ENCODE data around the gene GRPR. TPM values are rescaled to one million over a fixed set of nuclear protein-coding genes. Genes with fewer than 3 reads are reported as not detected.

Gene GRPR
- total RNA-seq, 5 donors from 2014 or later (not counting 1 experiment from before 2014, with no cell fraction given): 0.16 to 0.32 TPM; not detected in 3

- no CpG with 5 or more reads among the region's 1 CpG for WGBS (ENCODE audit: insufficient coverage)
Observed at GRCh38 chrX:16113978-16114565, 9.3 kb upstream of the GRPR start.

GRCh38 chrX:16114611-16115010, 8.8 kb upstream of the GRPR start:
- no peaks in the 10 kb centered on the region for H3K9me3 ChIP-seq
- ChIA-PET CTCF (interaction anchor here in 1 of 2 donors (0.6 kb wide), 1 partner anchor 11 kb away, joined by 3 read pairs; no protein-coding TSS in a partner anchor), POLR2A (no interaction called here)
- H3K36me3 ChIP-seq (ENCODE audit: control insufficient read depth in 2 of 2, extremely low read depth in 1 of 2, insufficient read depth in 1 of 2, low read length in 1 of 2): no peaks in the 10 kb centered on the region
- ATAC-seq (replicated peaks in 1 of 4) (no peak), DNase-seq (no peak)
- H3K36me3 Mint-ChIP-seq: no peaks in the 10 kb centered on the region
- H3K27me3 ChIP-seq (replicated peaks in 1 of 2; ENCODE audit: control insufficient read depth in 2 of 2, extremely low read depth in 1 of 2, insufficient read depth in 2 of 2, low read length in 1 of 2): no peaks in the 10 kb centered on the region
- no peak overlapping the region for H3K27ac ChIP-seq (ENCODE audit: low read length)
- WGBS (ENCODE audit: insufficient coverage): no CpG with 5 or more reads among the region's 4 CpGs
- H3K27me3 Mint-ChIP-seq: peaks cover 0 to 16% of the 10 kb centered on the region in 2 donors
- no peak overlapping the region for H3K4me3 Mint-ChIP-seq
- H3K9me3 Mint-ChIP-seq: no peaks in the 10 kb centered on the region
- peaks cover 0 to 5% (median 0%) of the 10 kb centered on the region in 3 donors for H3K4me1 Mint-ChIP-seq
- H3K4me3 ChIP-seq (ENCODE audit: control insufficient read depth in 1 of 2, extremely low read depth in 1 of 2, low read length in 1 of 2): no peak overlapping the region
- no peaks in the 10 kb centered on the region for H3K4me1 ChIP-seq (ENCODE audit: control insufficient read depth in 1 of 2, extremely low read depth in 1 of 2, insufficient read depth in 2 of 2, low read length in 2 of 2)
- no peak overlapping the region for H3K27ac Mint-ChIP-seq

More at GRCh38 chrX:16113978-16114565, 9.3 kb upstream of the GRPR start:
- H3K27me3 ChIP-seq (replicated peaks in 1 of 2; ENCODE audit: control insufficient read depth in 2 of 2, extremely low read depth in 1 of 2, insufficient read depth in 2 of 2, low read length in 1 of 2): no peaks in the 10 kb centered on the region
- ChIA-PET CTCF (interaction anchor here in 1 of 2 donors (0.6 kb wide), 1 partner anchor 11 kb away, joined by 3 read pairs; no protein-coding TSS in a partner anchor), POLR2A (no interaction called here)
- no peaks in the 10 kb centered on the region for H3K9me3 ChIP-seq
- no peak for ATAC-seq (replicated peaks in 1 of 4)
- Mint-ChIP-seq H3K27me3 (peaks cover 0 to 13% of the 10 kb centered on the region in 2 donors), H3K4me3 (no peak overlapping the region), H3K27ac (no peak overlapping the region), H3K9me3 (no peaks in the 10 kb centered on the region), H3K4me1 (peaks cover 0 to under 1% (median 0%) of the 10 kb centered on the region in 3 donors), H3K36me3 (no peaks in the 10 kb centered on the region)
- H3K27ac ChIP-seq (ENCODE audit: low read length): no peak overlapping the region
- no peaks in the 10 kb centered on the region for H3K36me3 ChIP-seq (ENCODE audit: control insufficient read depth in 2 of 2, extremely low read depth in 1 of 2, insufficient read depth in 1 of 2, low read length in 1 of 2)
- DNase-seq: no peak
- no peak overlapping the region for H3K4me3 ChIP-seq (ENCODE audit: control insufficient read depth in 1 of 2, extremely low read depth in 1 of 2, low read length in 1 of 2)
- no peaks in the 10 kb centered on the region for H3K4me1 ChIP-seq (ENCODE audit: control insufficient read depth in 1 of 2, extremely low read depth in 1 of 2, insufficient read depth in 2 of 2, low read length in 2 of 2)

- H3K27ac ChIP-seq (ENCODE audit: low read length): no peak overlapping the region
- no peak overlapping the region for H3K4me3 ChIP-seq (ENCODE audit: control insufficient read depth in 1 of 2, extremely low read depth in 1 of 2, low read length in 1 of 2)
- H3K27me3 Mint-ChIP-seq: peaks cover 2 to 13% of the 10 kb centered on the region in 2 donors
- H3K4me3 Mint-ChIP-seq: no peak overlapping the region
- DNase-seq (no peak), ATAC-seq (replicated peaks in 1 of 4) (no peak)
- H3K36me3 Mint-ChIP-seq: no peaks in the 10 kb centered on the region
- no peaks in the 10 kb centered on the region for H3K9me3 Mint-ChIP-seq
- H3K4me1 ChIP-seq (ENCODE audit: control insufficient read depth in 1 of 2, extremely low read depth in 1 of 2, insufficient read depth in 2 of 2, low read length in 2 of 2): no peaks in the 10 kb centered on the region
- ChIA-PET CTCF (no interaction called here), POLR2A (no interaction called here)
- H3K27ac Mint-ChIP-seq: no peak overlapping the region
- H3K4me1 Mint-ChIP-seq: peaks cover 5 to 16% (median 9%) of the 10 kb centered on the region in 3 donors
- WGBS (ENCODE audit: insufficient coverage): 10% methylated on average over 2 of the region's 5 CpGs
- peaks cover 0 to 6% of the 10 kb centered on the region in 2 experiments for H3K27me3 ChIP-seq (replicated peaks in 1 of 2; ENCODE audit: control insufficient read depth in 2 of 2, extremely low read depth in 1 of 2, insufficient read depth in 2 of 2, low read length in 1 of 2)
- no peaks in the 10 kb centered on the region for H3K9me3 ChIP-seq
- H3K36me3 ChIP-seq (ENCODE audit: control insufficient read depth in 2 of 2, extremely low read depth in 1 of 2, insufficient read depth in 1 of 2, low read length in 1 of 2): no peaks in the 10 kb centered on the region
Observed at GRCh38 chrX:16119353-16120220, 3.8 kb upstream of the GRPR start.

- H3K4me3 Mint-ChIP-seq: no peak overlapping the region
- no peaks in the 10 kb centered on the region for H3K4me1 ChIP-seq (ENCODE audit: control insufficient read depth in 1 of 2, extremely low read depth in 1 of 2, insufficient read depth in 2 of 2, low read length in 2 of 2)
- no peaks in the 10 kb centered on the region for H3K9me3 ChIP-seq
- ChIA-PET POLR2A (no interaction called here), CTCF (no interaction called here)
- WGBS (ENCODE audit: insufficient coverage): 87% methylated on average over 3 of the region's 3 CpGs
- H3K27me3 ChIP-seq (replicated peaks in 1 of 2; ENCODE audit: control insufficient read depth in 2 of 2, extremely low read depth in 1 of 2, insufficient read depth in 2 of 2, low read length in 1 of 2): peaks cover 0 to 6% of the 10 kb centered on the region in 2 experiments
- no peaks in the 10 kb centered on the region for H3K9me3 Mint-ChIP-seq
- no peaks in the 10 kb centered on the region for H3K36me3 ChIP-seq (ENCODE audit: control insufficient read depth in 2 of 2, extremely low read depth in 1 of 2, insufficient read depth in 1 of 2, low read length in 1 of 2)
- H3K4me1 Mint-ChIP-seq: peaks cover 5 to 16% (median 9%) of the 10 kb centered on the region in 3 donors
- ATAC-seq (replicated peaks in 1 of 4): no peak
- no peak overlapping the region for H3K27ac Mint-ChIP-seq
- no peak for DNase-seq
- no peak overlapping the region for H3K27ac ChIP-seq (ENCODE audit: low read length)
- no peak overlapping the region for H3K4me3 ChIP-seq (ENCODE audit: control insufficient read depth in 1 of 2, extremely low read depth in 1 of 2, low read length in 1 of 2)
- peaks cover 2 to 8% of the 10 kb centered on the region in 2 donors for H3K27me3 Mint-ChIP-seq
- H3K36me3 Mint-ChIP-seq: no peaks in the 10 kb centered on the region
Observed at GRCh38 chrX:16120431-16120830, 2.9 kb upstream of the GRPR start.

- H3K4me1 Mint-ChIP-seq: peaks cover 5 to 15% (median 9%) of the 10 kb centered on the region in 3 donors
- peaks cover 0 to 6% of the 10 kb centered on the region in 2 experiments for H3K27me3 ChIP-seq (replicated peaks in 1 of 2; ENCODE audit: control insufficient read depth in 2 of 2, extremely low read depth in 1 of 2, insufficient read depth in 2 of 2, low read length in 1 of 2)
- POLR2A ChIA-PET: no interaction called here
Observed at GRCh38 chrX:16124201-16124600, 836 bp downstream of the GRPR start.

GRCh38 chrX:16125520-16126149, 2.3 kb downstream of the GRPR start:
- no peaks in the 10 kb centered on the region for H3K9me3 Mint-ChIP-seq
- ChIA-PET POLR2A (no interaction called here), CTCF (interaction anchor here in 1 of 2 donors (0.6 kb wide), 1 partner anchor 11 kb away, joined by 3 read pairs; no protein-coding TSS in a partner anchor)
- ATAC-seq (replicated peaks in 1 of 4) (no peak), DNase-seq (no peak)
- Histone ChIP-seq H3K27ac (ENCODE audit: low read length) (no peak overlapping the region), H3K27me3 (replicated peaks in 1 of 2; ENCODE audit: control insufficient read depth in 2 of 2, extremely low read depth in 1 of 2, insufficient read depth in 2 of 2, low read length in 1 of 2) (peaks cover 0 to 6% of the 10 kb centered on the region in 2 experiments), H3K9me3 (no peaks in the 10 kb centered on the region), H3K36me3 (ENCODE audit: control insufficient read depth in 2 of 2, extremely low read depth in 1 of 2, insufficient read depth in 1 of 2, low read length in 1 of 2) (no peaks in the 10 kb centered on the region), H3K4me3 (ENCODE audit: control insufficient read depth in 1 of 2, extremely low read depth in 1 of 2, low read length in 1 of 2) (no peak overlapping the region), H3K4me1 (ENCODE audit: control insufficient read depth in 1 of 2, extremely low read depth in 1 of 2, insufficient read depth in 2 of 2, low read length in 2 of 2) (no peaks in the 10 kb centered on the region)
- no CpG with 5 or more reads among the region's 5 CpGs for WGBS (ENCODE audit: insufficient coverage)
- no peak overlapping the region for H3K27ac Mint-ChIP-seq
- no peak overlapping the region for H3K4me3 Mint-ChIP-seq
- H3K36me3 Mint-ChIP-seq: no peaks in the 10 kb centered on the region
- H3K27me3 Mint-ChIP-seq: peaks cover 6 to 22% of the 10 kb centered on the region in 2 donors
- peaks cover 2 to 5% (median 4%) of the 10 kb centered on the region in 3 donors for H3K4me1 Mint-ChIP-seq

More at GRCh38 chrX:16124201-16124600, 836 bp downstream of the GRPR start:
- 89% methylated on average over 5 of the region's 7 CpGs for WGBS (ENCODE audit: insufficient coverage)
- CTCF ChIA-PET: interaction anchor here (0.5 to 1.1 kb wide), 2 partner anchors 16 to 1560 kb away, joined by 3 read pairs; no protein-coding TSS in a partner anchor
- H3K4me1 ChIP-seq (ENCODE audit: control insufficient read depth in 1 of 2, extremely low read depth in 1 of 2, insufficient read depth in 2 of 2, low read length in 2 of 2): no peaks in the 10 kb centered on the region
- Mint-ChIP-seq H3K27me3 (peaks cover 2 to 17% of the 10 kb centered on the region in 2 donors), H3K36me3 (no peaks in the 10 kb centered on the region), H3K27ac (no peak overlapping the region), H3K9me3 (no peaks in the 10 kb centered on the region), H3K4me3 (no peak overlapping the region)
- H3K36me3 ChIP-seq (ENCODE audit: control insufficient read depth in 2 of 2, extremely low read depth in 1 of 2, insufficient read depth in 1 of 2, low read length in 1 of 2): no peaks in the 10 kb centered on the region
- DNase-seq (no peak), ATAC-seq (replicated peaks in 1 of 4) (no peak)
- no peaks in the 10 kb centered on the region for H3K9me3 ChIP-seq
- no peak overlapping the region for H3K27ac ChIP-seq (ENCODE audit: low read length)
- H3K4me3 ChIP-seq (ENCODE audit: control insufficient read depth in 1 of 2, extremely low read depth in 1 of 2, low read length in 1 of 2): no peak overlapping the region

All from T-cell (primary cell).